HG02970 (cell line): Measurements from ENCODE around the gene SF3B6.
"Not testable (repeated sequence)": the region's sequence is repeated elsewhere in the genome, so short reads cannot be mapped to it uniquely, and the experiment has no call there.

ENCODE experiments used
- ATAC-seq: cut with Tn5 transposase; IDR thresholded peaks from one replicate; pipeline ENCODE4 v1.9.1; 2021; ENCODE audit warnings: mild to moderate bottlenecking, moderate library complexity, moderate number of reproducible peaks; ENCODE audit not compliant: unreplicated experiment, low FRiP score

SF3B6 gene

GRCh38 chr2:24075915-24076848 is at the start of gene SF3B6:
Gene SF3B6, minus strand, starts transcription at chr2:24076326. Its CDS starts 97 bp downstream, at chr2:24076229.
- peak; percentile 93 for ATAC-seq

GRCh38 chr2:24123922-24124580 is 47.9 kb upstream of the SF3B6 start:
- ATAC-seq: no peak

GRCh38 chr2:24123195-24123921 is 47.2 kb upstream of the SF3B6 start, which contains the start of the genes FAM228B and PFN4:
Gene FAM228B, plus strand, starts transcription at chr2:24123469. Its CDS starts 893 bp downstream, at chr2:24124362.
Gene PFN4, minus strand, starts transcription at chr2:24123334. Its CDS starts 799 bp downstream, at chr2:24122535.
- peak; percentile 93 for ATAC-seq

GRCh38 chr2:24122366-24123194 is 46.5 kb upstream of the SF3B6 start:
- ATAC-seq: no peak

- ATAC-seq: no peak
Observed at GRCh38 chr2:24121469-24121868, 45.3 kb upstream of the SF3B6 start.

- ATAC-seq: no peak
Observed at GRCh38 chr2:24121066-24121465, 44.9 kb upstream of the SF3B6 start.

- no peak for ATAC-seq
Observed at GRCh38 chr2:24117902-24118301, 41.8 kb upstream of the SF3B6 start.

- no peak for ATAC-seq
Observed at GRCh38 chr2:24115057-24115456, 38.9 kb upstream of the SF3B6 start.

- no peak for ATAC-seq
Observed at GRCh38 chr2:24111407-24111901, 35.3 kb upstream of the SF3B6 start.

GRCh38 chr2:24110660-24111303 is 34.7 kb upstream of the SF3B6 start:
- no peak for ATAC-seq

- ATAC-seq: not testable (repeated sequence)
Observed at GRCh38 chr2:24109431-24109830, 33.3 kb upstream of the SF3B6 start.

GRCh38 chr2:24107336-24107735 is 31.2 kb upstream of the SF3B6 start:
- ATAC-seq: no peak

- no peak for ATAC-seq
Observed at GRCh38 chr2:24106786-24107185, 30.7 kb upstream of the SF3B6 start.

GRCh38 chr2:24105816-24106215 is 29.7 kb upstream of the SF3B6 start:
- ATAC-seq: no peak

- ATAC-seq: no peak
Observed at GRCh38 chr2:24104906-24105305, 28.8 kb upstream of the SF3B6 start.

GRCh38 chr2:24104110-24104650 is 28.1 kb upstream of the SF3B6 start:
- ATAC-seq: no peak

GRCh38 chr2:24102677-24103076 is 26.6 kb upstream of the SF3B6 start:
- no peak for ATAC-seq

- no peak for ATAC-seq
Observed at GRCh38 chr2:24101992-24102391, 25.9 kb upstream of the SF3B6 start.

- ATAC-seq: not testable (repeated sequence)
Observed at GRCh38 chr2:24100732-24101131, 24.6 kb upstream of the SF3B6 start.
